ENCODE results near the gene LRRC32. TPM values are rescaled to one million over a fixed set of nuclear protein-coding genes. Genes with fewer than 3 reads are reported as not detected.

Gene LRRC32
- polyA plus RNA-seq, 3 donors: 1.5 TPM; not detected in 2

Other genes starting within 250 kb of the LRRC32 start
- gene EMSY, start 225.7 kb downstream of the LRRC32 start, polyA plus RNA-seq: 10 to 100 TPM in 1 of 3 donors, 1 to 10 TPM in 2; 9.2 to 31.3 (median 9.4) TPM
- not detected for gene TSKU, start 112.6 kb upstream of the LRRC32 start, polyA plus RNA-seq
- 10 to 100 TPM; 22.9 to 45.4 (median 23.6) TPM for gene ACER3, start 190.2 kb upstream of the LRRC32 start, polyA plus RNA-seq

Measured in CD14-positive monocyte (primary cell).